ENCODE measurements around the gene DGKH. TPM values are rescaled to one million over a fixed set of nuclear protein-coding genes. Genes with fewer than 3 reads are reported as not detected.
A peak's percentile ranks its signal among the peaks of the same experiment; 100 is the strongest.

DGKH gene
- total and polyA plus RNA-seq, 2 of the 13 experiments (the other 11 are each of a cell fraction or from before 2014, with no cell fraction given) = 0.01 to 0.13 TPM

DNA sequence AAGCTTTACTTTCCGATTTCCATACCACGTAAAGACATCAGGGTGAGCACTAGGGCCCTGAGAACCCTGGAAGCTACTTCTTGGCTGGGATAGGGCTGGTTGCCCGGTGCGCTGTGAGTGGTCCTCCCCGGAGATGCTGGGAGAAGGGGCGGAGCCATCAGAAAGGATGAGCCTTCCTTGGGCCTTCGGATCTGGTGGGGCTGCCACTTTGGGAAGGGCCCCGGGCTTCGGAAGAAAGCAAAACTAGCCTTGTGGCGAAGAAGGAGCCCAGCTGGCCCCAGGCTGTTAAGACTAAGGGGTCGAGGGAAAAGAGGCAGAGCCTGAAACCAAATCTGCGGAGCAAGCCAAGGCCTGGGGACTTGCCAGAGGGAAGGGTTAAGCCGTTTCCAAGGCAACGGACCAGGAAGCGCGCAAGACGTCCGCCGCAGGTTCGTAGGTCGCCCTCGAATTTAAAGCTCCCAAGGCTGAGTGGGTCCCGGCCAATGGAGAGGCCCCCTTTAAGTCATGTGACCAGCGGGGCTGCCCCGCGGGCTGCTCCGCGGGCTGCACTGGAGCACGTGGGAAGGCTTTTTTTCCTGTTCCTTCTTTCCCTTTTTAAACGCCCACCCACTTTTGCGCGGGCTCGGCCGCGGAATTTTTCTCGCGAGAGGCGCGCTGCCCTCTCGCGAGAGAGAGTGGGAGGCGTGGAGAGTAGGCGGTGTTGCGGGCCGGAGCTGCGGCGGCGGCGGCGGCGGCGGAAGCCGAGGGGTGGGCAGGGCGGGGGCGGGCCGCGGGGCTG is 223.1 kb downstream of the DGKH start (continued):
- TF ChIP-seq ZNF781 (CRISPR knock-in tag; IDR thresholded peaks at IDR 0.05; ENCODE audit: borderline replicate concordance, not compliant biosample characterization) (peak; percentile 95), HMG20B (CRISPR knock-in tag; conservative IDR thresholded peaks at IDR 0.05) (peak; percentile 39; the same call in 1 of the 2 replicates), ZNF558 (CRISPR knock-in tag; IDR thresholded peaks at IDR 0.05; ENCODE audit: borderline replicate concordance) (peak; percentile 90; the same call in 1 of the 2 replicates), ZNF616 (CRISPR knock-in tag; IDR thresholded peaks at IDR 0.05; ENCODE audit: low read depth) (peak; percentile 79; the same call in 1 of the 2 replicates), NFAT5 (CRISPR knock-in tag; IDR thresholded peaks at IDR 0.05) (peak; percentile 95), MTF2 (CRISPR knock-in tag; IDR thresholded peaks at IDR 0.05; ENCODE audit: borderline replicate concordance) (peak; percentile 45; the same call in 1 of the 2 replicates), PCBP1 (IDR thresholded peaks at IDR 0.05; ENCODE audit: borderline replicate concordance, low read depth, low read length) (0 out of 2 replicates have a peak, but pooled peaks have one; percentile 26), ZBTB1 (CRISPR knock-in tag; IDR thresholded peaks at IDR 0.05; ENCODE audit: borderline replicate concordance) (no peak), SCMH1 (CRISPR knock-in tag; IDR thresholded peaks at IDR 0.05; ENCODE audit: borderline replicate concordance) (no peak)
- TF ChIP-seq, protein P1, sequence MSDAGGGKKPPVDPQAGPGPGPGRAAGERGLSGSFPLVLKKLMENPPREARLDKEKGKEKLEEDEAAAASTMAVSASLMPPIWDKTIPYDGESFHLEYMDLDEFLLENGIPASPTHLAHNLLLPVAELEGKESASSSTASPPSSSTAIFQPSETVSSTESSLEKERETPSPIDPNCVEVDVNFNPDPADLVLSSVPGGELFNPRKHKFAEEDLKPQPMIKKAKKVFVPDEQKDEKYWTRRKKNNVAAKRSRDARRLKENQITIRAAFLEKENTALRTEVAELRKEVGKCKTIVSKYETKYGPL (CRISPR knock-in tag; IDR thresholded peaks at IDR 0.05) = peak; percentile 87
- TF ChIP-seq, protein P2, sequence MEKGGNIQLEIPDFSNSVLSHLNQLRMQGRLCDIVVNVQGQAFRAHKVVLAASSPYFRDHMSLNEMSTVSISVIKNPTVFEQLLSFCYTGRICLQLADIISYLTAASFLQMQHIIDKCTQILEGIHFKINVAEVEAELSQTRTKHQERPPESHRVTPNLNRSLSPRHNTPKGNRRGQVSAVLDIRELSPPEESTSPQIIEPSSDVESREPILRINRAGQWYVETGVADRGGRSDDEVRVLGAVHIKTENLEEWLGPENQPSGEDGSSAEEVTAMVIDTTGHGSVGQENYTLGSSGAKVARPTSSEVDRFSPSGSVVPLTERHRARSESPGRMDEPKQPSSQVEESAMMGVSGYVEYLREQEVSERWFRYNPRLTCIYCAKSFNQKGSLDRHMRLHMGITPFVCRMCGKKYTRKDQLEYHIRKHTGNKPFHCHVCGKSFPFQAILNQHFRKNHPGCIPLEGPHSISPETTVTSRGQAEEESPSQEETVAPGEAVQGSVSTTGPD (CRISPR knock-in tag; IDR thresholded peaks at IDR 0.05) = 0 out of 2 replicates have a peak, but pooled peaks have one; percentile 47
- TF ChIP-seq, protein P3, sequence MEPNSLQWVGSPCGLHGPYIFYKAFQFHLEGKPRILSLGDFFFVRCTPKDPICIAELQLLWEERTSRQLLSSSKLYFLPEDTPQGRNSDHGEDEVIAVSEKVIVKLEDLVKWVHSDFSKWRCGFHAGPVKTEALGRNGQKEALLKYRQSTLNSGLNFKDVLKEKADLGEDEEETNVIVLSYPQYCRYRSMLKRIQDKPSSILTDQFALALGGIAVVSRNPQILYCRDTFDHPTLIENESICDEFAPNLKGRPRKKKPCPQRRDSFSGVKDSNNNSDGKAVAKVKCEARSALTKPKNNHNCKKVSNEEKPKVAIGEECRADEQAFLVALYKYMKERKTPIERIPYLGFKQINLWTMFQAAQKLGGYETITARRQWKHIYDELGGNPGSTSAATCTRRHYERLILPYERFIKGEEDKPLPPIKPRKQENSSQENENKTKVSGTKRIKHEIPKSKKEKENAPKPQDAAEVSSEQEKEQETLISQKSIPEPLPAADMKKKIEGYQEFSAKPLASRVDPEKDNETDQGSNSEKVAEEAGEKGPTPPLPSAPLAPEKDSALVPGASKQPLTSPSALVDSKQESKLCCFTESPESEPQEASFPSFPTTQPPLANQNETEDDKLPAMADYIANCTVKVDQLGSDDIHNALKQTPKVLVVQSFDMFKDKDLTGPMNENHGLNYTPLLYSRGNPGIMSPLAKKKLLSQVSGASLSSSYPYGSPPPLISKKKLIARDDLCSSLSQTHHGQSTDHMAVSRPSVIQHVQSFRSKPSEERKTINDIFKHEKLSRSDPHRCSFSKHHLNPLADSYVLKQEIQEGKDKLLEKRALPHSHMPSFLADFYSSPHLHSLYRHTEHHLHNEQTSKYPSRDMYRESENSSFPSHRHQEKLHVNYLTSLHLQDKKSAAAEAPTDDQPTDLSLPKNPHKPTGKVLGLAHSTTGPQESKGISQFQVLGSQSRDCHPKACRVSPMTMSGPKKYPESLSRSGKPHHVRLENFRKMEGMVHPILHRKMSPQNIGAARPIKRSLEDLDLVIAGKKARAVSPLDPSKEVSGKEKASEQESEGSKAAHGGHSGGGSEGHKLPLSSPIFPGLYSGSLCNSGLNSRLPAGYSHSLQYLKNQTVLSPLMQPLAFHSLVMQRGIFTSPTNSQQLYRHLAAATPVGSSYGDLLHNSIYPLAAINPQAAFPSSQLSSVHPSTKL (CRISPR knock-in tag; IDR thresholded peaks at IDR 0.05) = 0 out of 2 replicates have a peak, but pooled peaks have one; percentile 43
- TF ChIP-seq, protein P4, sequence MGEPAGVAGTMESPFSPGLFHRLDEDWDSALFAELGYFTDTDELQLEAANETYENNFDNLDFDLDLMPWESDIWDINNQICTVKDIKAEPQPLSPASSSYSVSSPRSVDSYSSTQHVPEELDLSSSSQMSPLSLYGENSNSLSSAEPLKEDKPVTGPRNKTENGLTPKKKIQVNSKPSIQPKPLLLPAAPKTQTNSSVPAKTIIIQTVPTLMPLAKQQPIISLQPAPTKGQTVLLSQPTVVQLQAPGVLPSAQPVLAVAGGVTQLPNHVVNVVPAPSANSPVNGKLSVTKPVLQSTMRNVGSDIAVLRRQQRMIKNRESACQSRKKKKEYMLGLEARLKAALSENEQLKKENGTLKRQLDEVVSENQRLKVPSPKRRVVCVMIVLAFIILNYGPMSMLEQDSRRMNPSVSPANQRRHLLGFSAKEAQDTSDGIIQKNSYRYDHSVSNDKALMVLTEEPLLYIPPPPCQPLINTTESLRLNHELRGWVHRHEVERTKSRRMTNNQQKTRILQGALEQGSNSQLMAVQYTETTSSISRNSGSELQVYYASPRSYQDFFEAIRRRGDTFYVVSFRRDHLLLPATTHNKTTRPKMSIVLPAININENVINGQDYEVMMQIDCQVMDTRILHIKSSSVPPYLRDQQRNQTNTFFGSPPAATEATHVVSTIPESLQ (CRISPR knock-in tag; conservative IDR thresholded peaks at IDR 0.05) = 0 out of 2 replicates have a peak, but pooled peaks have one; percentile 38
